Lower leg skin (tissue), 3 donors: ENCODE data around the gene FCGR3A.
"Not testable (repeated sequence)": the region's sequence is repeated elsewhere in the genome, so short reads cannot be mapped to it uniquely, and the experiment has no call there.

ENCODE experiments used
- POLR2A ChIP-seq, 2 donors: fragments of 450-650 bp; IDR thresholded peaks; one replicate each; pipeline ENCODE4 v1.6.1; 2016 to 2017; ENCODE audit warnings: antibody characterized with exemption in 2 of 2, mild to moderate bottlenecking in 1 of 2, moderate library complexity in 1 of 2
- TF ChIP-seq, protein P1 (sequence below), 3 donors: fragments of 450-650 bp; IDR thresholded peaks; one replicate each; pipeline ENCODE4 v1.5.1; 2016; ENCODE audit warnings: antibody characterized with exemption in 3 of 3, mild to moderate bottlenecking in 3 of 3, moderate library complexity in 2 of 3

DNA sequence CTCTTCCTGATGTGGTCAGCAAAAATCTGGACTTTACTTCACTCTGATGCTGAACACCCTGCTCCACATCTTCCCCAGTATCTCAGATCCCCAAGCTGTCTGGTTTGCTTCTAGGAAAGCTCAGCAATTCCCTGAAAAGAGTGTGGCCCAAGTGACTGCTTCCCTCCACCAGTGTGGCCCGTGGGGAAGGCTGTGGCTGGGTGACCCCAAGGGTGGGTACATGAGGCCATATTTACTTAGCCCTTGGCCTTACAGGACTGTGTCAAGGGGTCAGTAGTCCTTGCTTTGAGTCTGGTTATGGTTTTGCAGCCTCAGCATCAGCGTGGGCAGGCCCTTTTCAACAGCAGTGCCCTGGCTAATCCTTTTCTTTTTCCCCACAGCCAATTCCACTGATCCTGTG lies 45.6 kb upstream of the FCGR3A start:
- TF ChIP-seq, protein P1, sequence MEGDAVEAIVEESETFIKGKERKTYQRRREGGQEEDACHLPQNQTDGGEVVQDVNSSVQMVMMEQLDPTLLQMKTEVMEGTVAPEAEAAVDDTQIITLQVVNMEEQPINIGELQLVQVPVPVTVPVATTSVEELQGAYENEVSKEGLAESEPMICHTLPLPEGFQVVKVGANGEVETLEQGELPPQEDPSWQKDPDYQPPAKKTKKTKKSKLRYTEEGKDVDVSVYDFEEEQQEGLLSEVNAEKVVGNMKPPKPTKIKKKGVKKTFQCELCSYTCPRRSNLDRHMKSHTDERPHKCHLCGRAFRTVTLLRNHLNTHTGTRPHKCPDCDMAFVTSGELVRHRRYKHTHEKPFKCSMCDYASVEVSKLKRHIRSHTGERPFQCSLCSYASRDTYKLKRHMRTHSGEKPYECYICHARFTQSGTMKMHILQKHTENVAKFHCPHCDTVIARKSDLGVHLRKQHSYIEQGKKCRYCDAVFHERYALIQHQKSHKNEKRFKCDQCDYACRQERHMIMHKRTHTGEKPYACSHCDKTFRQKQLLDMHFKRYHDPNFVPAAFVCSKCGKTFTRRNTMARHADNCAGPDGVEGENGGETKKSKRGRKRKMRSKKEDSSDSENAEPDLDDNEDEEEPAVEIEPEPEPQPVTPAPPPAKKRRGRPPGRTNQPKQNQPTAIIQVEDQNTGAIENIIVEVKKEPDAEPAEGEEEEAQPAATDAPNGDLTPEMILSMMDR (IDR thresholded peaks at IDR 0.05), result not testable (repeated sequence)
- not testable (repeated sequence) for TF ChIP-seq POLR2A (IDR thresholded peaks at IDR 0.05)
